HG03460 (cell line): ENCODE measurements around the gene CDH4.

ENCODE experiments used
- ATAC-seq: cut with Tn5 transposase; IDR thresholded peaks from one replicate; pipeline ENCODE4 v1.9.1; 2021; ENCODE audit not compliant: unreplicated experiment

CDH4 gene

GRCh38 chr20:61754976-61755778 is 503.1 kb downstream of the CDH4 start:
- ATAC-seq = no peak

GRCh38 chr20:61755971-61756845 is 504.1 kb downstream of the CDH4 start:
- ATAC-seq = no peak

GRCh38 chr20:61756966-61757677 is 505.1 kb downstream of the CDH4 start:
- ATAC-seq = no peak

DNA sequence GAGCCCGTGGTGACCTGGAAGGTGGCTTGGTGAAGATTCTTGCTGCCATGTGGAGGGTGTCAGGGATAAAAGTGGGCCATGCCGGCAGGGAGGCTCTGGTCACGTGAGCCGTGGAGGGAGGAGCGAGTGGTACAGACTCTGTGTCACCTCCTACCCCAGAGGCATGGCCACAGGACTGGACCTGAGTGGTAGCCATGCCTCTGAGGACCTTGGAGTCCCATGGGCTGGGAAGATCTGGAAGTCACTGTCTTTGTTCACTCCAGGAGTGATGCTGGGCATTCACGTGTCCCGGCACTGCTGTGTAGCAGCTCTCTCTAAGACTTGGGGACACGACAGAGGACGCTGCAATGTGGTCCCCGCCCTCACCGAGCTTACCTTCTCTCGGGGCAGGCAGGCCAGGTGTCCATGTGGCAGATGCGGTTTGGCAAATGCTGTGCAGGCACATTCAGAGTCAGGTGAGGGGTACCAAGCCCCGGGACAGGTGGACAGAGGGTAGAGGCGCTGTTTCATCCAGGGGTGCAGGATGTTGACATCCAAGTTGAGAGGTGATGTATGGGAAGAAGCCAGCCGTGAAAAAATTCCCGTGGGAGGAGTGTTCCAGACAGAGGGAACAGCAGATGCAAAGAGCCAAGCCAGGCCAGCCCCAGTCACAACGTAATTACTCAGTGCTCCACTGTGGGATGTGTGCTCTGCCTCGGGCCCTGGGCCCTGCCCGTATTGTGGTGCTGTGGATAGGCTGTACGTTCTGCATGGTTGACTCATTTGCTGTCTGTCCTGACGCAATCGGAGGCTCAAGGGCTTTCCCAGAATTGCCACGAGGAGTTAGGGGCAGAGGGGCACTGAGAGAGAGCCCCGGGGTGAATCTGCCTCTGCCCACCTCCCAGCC is 505.9 kb downstream of the CDH4 start:
- ATAC-seq = no peak

DNA sequence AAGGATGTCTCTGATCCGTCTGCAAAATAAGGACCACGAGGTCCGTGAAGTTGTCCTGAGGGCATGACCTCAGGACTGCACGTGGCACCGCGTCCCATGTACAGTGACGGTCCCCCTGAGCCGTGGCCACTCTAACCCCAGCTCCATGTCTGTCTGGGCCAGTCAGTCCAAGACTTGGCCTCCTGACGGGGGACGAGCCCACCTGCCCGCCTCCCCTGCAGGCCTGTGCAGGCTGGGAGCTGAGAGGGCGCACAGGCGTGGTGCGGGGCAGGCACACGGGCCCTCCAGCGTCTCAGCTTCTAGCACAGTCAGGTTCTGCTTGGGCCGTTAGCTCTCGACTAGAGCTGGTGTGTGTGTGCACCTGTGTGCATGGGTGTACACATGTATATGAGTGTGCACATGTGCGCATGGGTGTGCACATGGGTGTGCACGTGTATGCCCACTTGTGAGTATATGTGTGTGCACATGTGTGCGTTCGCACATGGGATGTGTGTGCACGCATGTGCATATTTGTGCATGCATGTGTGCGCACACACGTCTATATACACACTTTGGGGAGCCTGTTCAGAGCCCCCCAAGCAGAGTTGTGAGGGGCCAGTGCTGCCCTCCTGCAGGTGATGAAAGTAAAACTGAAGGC is 506.6 kb downstream of the CDH4 start:
- no peak for ATAC-seq

- no peak for ATAC-seq
Observed at GRCh38 chr20:61759286-61760065, 507.4 kb downstream of the CDH4 start.

- ATAC-seq = no peak
Observed at GRCh38 chr20:61760321-61760720, 508.3 kb downstream of the CDH4 start.

GRCh38 chr20:61760731-61761130 is 508.7 kb downstream of the CDH4 start:
- ATAC-seq = no peak

DNA sequence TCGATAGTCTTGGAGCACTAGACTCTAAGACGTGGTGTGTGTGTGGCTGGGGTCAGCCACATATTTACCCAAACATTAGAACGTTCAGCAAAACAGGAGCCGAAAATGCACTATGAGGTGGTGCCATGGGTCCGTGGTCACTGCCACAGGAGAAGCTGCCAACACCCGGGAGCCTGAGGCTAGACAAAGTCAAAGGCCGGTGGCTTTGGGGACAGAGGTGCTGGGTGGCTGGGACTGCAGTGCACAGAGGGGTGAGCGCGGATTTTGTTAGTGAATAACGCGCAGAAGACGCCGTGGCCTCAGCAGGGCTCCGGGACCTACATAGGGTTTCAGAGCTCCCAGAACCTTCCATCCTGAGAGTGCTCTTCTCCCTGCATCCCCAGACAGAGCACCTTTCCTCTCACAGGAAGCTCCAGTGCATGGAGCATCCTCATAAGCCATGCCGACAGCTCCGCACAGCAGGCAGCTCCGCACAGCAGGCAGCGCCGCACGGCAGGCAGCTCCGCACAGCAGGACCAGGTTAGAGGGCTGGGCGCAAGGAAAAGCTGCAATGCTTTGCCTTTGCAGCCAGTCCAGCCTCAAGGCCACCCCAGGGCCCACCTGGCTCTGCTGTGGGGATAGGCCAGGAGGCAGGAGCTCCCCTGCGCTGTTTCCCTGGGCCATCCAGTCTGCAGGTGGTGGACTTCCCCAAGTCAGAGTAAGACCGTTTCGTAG is 509.5 kb downstream of the CDH4 start:
- no peak for ATAC-seq

DNA sequence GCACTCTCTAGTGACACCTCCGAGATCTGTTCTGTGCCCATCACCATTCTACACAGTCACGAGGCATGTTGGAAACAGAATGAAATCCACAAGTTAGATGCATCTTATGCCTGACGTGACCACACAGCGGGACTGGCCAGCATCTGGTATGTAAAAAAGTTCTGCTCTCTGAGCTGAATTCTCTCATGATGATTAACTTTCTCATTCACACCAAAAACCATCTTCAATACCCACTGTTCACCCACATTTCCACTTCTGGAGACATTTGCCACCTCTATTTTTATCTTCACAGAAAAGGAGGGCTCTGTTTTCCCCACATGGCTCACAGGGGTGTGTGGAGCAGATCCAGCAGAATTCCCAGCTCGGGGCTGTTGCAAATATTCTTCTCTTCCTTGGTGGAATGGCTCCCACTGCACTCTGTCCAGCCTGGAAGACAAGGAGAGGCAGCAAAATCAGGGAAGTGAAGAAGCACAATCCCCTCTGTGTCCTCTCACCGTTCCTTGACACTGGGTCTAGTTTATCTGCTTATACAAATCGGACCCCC is 510.2 kb downstream of the CDH4 start:
- ATAC-seq = no peak

- no peak for ATAC-seq
Observed at GRCh38 chr20:61762886-61763739, 511.1 kb downstream of the CDH4 start.

GRCh38 chr20:61763740-61764400 is 511.8 kb downstream of the CDH4 start:
- ATAC-seq = no peak

GRCh38 chr20:61764471-61765025 is 512.5 kb downstream of the CDH4 start:
- ATAC-seq = no peak

- no peak for ATAC-seq
Observed at GRCh38 chr20:61765081-61765870, 513.2 kb downstream of the CDH4 start.

DNA sequence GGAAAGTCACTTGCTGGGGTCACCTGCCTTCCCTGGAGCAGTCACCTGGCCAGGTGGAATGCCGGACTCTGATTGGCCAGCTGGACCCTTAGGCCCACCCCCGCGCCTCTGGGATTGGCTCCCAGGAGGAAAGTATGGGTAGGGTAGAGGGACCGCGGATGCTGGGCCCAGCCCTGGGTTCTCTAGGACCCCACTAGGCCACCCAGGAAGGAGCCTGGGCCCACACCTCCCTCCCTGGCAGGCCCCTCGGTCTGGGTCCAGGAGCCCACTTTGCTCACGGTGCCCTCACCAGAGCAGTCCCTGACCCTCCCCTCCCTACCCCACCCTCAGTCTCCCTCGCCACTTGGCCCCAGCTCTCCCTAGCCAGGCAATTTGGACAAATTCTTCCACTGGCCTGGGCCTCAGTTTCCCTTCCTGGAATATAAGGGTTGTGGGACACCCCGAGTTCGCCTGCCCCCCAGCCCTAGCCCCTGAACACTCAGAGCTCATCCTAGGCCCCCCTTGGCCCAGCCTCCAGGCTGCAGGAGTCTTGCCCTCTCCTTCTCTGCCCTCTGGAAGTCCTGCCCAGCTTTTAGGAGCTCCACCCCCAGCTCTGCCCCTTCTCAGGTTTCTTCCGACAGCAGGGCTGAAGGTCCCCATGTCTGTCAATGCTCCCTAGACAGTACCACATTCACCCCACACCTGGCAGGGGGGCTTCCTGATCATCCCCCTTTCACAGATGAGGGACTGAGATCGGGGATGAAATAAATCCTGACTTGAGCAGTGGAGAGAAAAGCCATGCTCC is 514.0 kb downstream of the CDH4 start:
- ATAC-seq = no peak
